GM19463 (cell line): ENCODE data around the gene FIBP.

Experiments used
- ATAC-seq: cut with Tn5 transposase; IDR thresholded peaks from one replicate; pipeline ENCODE4 v1.9.1; 2021; ENCODE audit warnings: mild to moderate bottlenecking, moderate library complexity; ENCODE audit not compliant: unreplicated experiment

FIBP gene

GRCh38 chr11:65871811-65872548, 16.3 kb downstream of the FIBP start:
- no peak for ATAC-seq

GRCh38 chr11:65870706-65871681, 17.3 kb downstream of the FIBP start:
- ATAC-seq = no peak

GRCh38 chr11:65870307-65870658, 18.0 kb downstream of the FIBP start:
- no peak for ATAC-seq

- ATAC-seq = no peak
Measured at GRCh38 chr11:65869643-65870306, 18.5 kb downstream of the FIBP start.

DNA sequence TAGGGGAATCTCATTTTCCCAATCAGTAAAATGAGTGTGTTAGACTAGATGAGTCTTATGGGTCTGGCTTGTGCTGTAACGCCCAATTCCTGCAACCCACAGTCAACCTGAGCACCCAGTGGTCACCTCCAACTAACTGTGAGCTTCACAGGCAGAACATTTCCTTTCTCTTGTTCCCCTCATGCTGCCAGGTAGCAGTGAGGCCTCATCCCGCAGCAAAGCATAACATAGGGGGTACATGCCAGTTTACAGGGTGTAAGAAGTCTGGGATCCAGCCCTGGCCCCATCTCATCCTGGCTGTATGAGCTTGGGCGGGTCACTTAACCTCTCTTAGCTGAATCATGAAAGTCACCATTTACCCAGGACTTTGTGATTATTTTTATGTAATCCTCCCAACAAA, 19.4 kb downstream of the FIBP start:
- no peak for ATAC-seq

DNA sequence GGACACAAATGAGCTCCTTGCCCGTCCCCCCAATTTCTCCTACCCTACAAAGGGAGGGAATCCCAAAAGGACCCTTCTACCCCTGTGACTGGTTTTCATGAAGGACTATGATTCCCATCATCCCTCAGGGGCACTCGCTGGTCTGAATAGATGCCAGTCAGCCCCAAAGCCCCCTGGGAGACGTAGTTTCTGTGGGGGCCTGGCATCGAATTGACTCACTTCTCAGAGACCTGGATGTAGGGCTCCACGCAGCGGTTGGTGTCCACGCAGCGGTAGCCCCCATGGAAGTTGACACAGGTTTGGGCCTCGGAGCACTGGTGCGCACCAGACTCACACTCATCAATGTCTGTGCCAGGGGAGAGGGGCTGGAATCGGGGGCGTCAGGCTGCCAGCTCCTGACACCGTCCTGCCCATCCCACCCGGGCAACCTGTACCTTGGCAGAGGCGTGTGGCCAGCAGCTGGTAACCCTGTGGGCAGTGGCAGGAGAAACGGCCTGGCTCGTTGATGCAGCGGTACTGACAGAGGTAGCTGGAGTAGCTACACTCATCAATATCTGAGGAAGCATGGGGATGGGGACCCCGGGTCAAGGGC, 20.1 kb downstream of the FIBP start:
- no peak for ATAC-seq

GRCh38 chr11:65867284-65868071, 20.8 kb downstream of the FIBP start:
- ATAC-seq = no peak

- no peak for ATAC-seq
Measured at GRCh38 chr11:65866509-65867283, 21.6 kb downstream of the FIBP start.

GRCh38 chr11:65865550-65866172, 22.6 kb downstream of the FIBP start:
- ATAC-seq = no peak

DNA sequence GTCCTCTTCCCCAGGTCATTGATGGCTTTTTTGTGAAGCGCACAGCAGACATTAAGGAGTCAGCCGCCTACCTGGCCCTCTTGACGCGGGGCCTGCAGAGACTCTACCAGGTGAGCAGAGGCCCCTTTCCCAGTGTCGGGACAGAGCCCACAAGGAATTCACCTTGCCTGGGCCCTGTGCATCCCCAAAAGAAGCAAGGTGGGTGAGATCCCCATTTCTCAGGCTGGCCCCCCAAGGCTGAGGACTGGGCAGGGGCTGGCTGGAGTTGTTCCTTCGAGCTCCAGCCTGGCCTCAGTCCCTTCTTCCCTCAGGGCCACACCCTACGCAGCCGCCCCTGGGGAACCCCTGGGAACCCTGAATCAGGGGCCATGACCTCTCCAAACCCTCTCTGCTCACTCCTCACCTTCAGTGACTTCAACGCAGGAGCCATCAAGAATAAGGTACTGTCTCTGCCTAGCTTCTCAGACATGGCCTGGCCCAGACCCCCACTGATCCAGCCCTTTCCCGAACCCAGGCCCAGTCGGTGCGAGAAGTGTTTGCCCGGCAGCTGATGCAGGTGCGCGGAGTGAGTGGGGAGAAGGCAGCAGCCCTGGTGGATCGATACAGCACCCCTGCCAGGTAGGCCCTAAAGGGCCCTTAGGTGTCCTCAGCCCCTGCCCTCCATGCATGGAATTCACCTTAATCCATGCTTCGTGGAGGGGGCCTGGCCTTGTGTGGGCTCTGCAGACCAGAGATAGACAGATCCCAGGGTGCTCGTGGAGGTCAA, 23.4 kb downstream of the FIBP start:
- ATAC-seq = no peak

- no peak for ATAC-seq
Measured at GRCh38 chr11:65863889-65864705, 24.2 kb downstream of the FIBP start.

GRCh38 chr11:65862941-65863888, 25.1 kb downstream of the FIBP start:
- ATAC-seq = no peak

- no peak for ATAC-seq
Measured at GRCh38 chr11:65862191-65862735, 26.0 kb downstream of the FIBP start.

- ATAC-seq = no peak
Measured at GRCh38 chr11:65861533-65862183, 26.6 kb downstream of the FIBP start.

DNA sequence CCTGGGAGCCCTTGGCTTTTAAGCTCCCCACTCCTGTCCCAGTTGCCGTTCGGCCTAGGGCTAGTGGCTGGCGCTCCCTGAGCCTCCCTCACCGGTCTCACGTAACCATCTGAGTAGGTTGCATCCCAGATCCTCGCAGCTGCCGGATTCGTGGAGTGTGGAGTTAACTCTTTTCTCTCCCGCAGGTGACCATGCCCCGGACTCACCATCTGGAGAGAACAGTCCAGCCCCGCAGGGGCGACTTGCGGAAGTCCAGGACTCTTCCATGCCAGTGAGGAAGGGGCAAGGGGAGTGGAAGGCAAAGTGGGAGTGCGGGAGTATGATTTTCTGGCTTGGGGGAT, 27.1 kb downstream of the FIBP start:
- no peak for ATAC-seq
